ENCODE results near the gene CILP2.

- TF ChIP-seq CTCF (IDR thresholded peaks at IDR 0.05) (no peak), ZFX (IDR thresholded peaks at IDR 0.05; ENCODE audit: borderline replicate concordance) (no peak)
These were observed 703 bp upstream of the CILP2 start for GRCh38 chr19:19537075-19538048.

Measured in 22Rv1 (cell line).